ENCODE data around the gene MED27.

GRCh38 chr9:132008184-132008803 lies 71.4 kb downstream of the MED27 start:
- TF ChIP-seq EZH2 (IDR thresholded peaks at IDR 0.05; ENCODE audit: borderline replicate concordance, control insufficient read depth, low read depth, low read length) = no peak
- no peak for TF ChIP-seq CTCF (IDR thresholded peaks at IDR 0.05 in 2 of 3, conservative IDR thresholded peaks at IDR 0.05 in 1 of 3; ENCODE audit: control insufficient read depth in 2 of 3, extremely low read depth in 1 of 3, insufficient read depth in 1 of 3, low read depth in 3 of 3, low read length in 3 of 3)
- no peak for TF ChIP-seq SUZ12 (IDR thresholded peaks at IDR 0.05; ENCODE audit: unreplicated experiment)
- no peak for TF ChIP-seq ATF7 (IDR thresholded peaks at IDR 0.05; ENCODE audit: low read depth)
- TF ChIP-seq POLR2A (IDR thresholded peaks at IDR 0.05; ENCODE audit: low read depth, low read length) = no peak
- TF ChIP-seq SMC3 (IDR thresholded peaks at IDR 0.05; ENCODE audit: borderline replicate concordance, low read length) = no peak
- TF ChIP-seq ETV6 (conservative IDR thresholded peaks at IDR 0.05 in 1 of 2, IDR thresholded peaks at IDR 0.05 in 1 of 2; ENCODE audit: borderline replicate concordance in 1 of 2, low read depth in 1 of 2) = no peak
